Astrocyte (in vitro differentiated cells and primary cell): ENCODE data around the gene PRR9. TPM values are rescaled to one million over a fixed set of nuclear protein-coding genes. Genes with fewer than 3 reads are reported as not detected.

Experiments
- DNase-seq: peaks from one replicate; pipeline ENCODE4 v3.0.0-alpha.2; 2010; ENCODE audit warnings: low read depth
- FAIRE-seq: peaks from 2 replicates; lab custom pipeline; 2011; peaks lifted over from hg19 to GRCh38; lab: Jason Lieb, UNC
- H2AFZ ChIP-seq: 2 replicates; pipeline ENCODE4 v1.6.0; 2012; ENCODE audit warnings: low read depth, low read length, inconsistent platforms
- H3K27ac ChIP-seq: 2 replicates; pipeline ENCODE4 v1.5.1; 2011; ENCODE audit warnings: low read depth, low read length, inconsistent platforms
- H3K27me3 ChIP-seq: 2 replicates; pipeline ENCODE4 v1.6.0; 2011; ENCODE audit warnings: low read length, inconsistent platforms; ENCODE audit not compliant: insufficient read depth
- H3K36me3 ChIP-seq: 2 replicates; pipeline ENCODE4 v1.5.1; 2011; ENCODE audit warnings: low read length, inconsistent platforms; ENCODE audit not compliant: insufficient read depth
- H3K4me1 ChIP-seq: 2 replicates; pipeline ENCODE4 v1.5.1; 2011; ENCODE audit warnings: low read length, inconsistent platforms; ENCODE audit not compliant: insufficient read depth
- H3K4me2 ChIP-seq: 2 replicates; pipeline ENCODE4 v1.6.0; 2012; ENCODE audit warnings: low read length, inconsistent platforms
- H3K4me3 ChIP-seq: 2 replicates; pipeline ENCODE4 v1.5.1; 2011; ENCODE audit warnings: low read depth, mild to moderate bottlenecking, low read length, inconsistent platforms; ENCODE audit not compliant: insufficient read depth
- H3K79me2 ChIP-seq: 2 replicates; pipeline ENCODE4 v1.6.0; 2012; ENCODE audit warnings: mild to moderate bottlenecking, low read length, inconsistent platforms; ENCODE audit not compliant: insufficient read depth
- H3K9ac ChIP-seq: 2 replicates; pipeline ENCODE4 v1.6.0; 2012; ENCODE audit warnings: mild to moderate bottlenecking, low read length, inconsistent platforms
- H3K9me3 ChIP-seq: 2 replicates; pipeline ENCODE4 v1.5.1; 2012; ENCODE audit warnings: low read depth, mild to moderate bottlenecking, low read length, inconsistent platforms; ENCODE audit not compliant: insufficient read depth
- H4K20me1 ChIP-seq: 2 replicates; pipeline ENCODE4 v1.6.0; 2012; ENCODE audit warnings: low read length, inconsistent platforms; ENCODE audit not compliant: insufficient read depth
- H3K27ac Mint-ChIP-seq: one replicate; pipeline ENCODE4 v1.8.0; 2021; ENCODE audit warnings: mild to moderate bottlenecking, mixed read lengths; ENCODE audit not compliant: unreplicated experiment
- H3K27me3 Mint-ChIP-seq: one replicate; pipeline ENCODE4 v1.8.0; 2021; ENCODE audit warnings: low read depth, mixed read lengths; ENCODE audit not compliant: unreplicated experiment
- H3K36me3 Mint-ChIP-seq: one replicate; pipeline ENCODE4 v1.8.0; 2021; ENCODE audit warnings: low read depth, mixed read lengths; ENCODE audit not compliant: unreplicated experiment
- H3K4me1 Mint-ChIP-seq: one replicate; pipeline ENCODE4 v1.8.0; 2021; ENCODE audit warnings: low read depth, mixed read lengths; ENCODE audit not compliant: unreplicated experiment
- H3K4me3 Mint-ChIP-seq: one replicate; pipeline ENCODE4 v1.8.0; 2021; ENCODE audit warnings: mild to moderate bottlenecking, moderate library complexity, mixed read lengths; ENCODE audit not compliant: unreplicated experiment
- H3K9me3 Mint-ChIP-seq: one replicate; pipeline ENCODE4 v1.8.0; 2021; ENCODE audit warnings: mild to moderate bottlenecking, mixed read lengths; ENCODE audit not compliant: unreplicated experiment
- CTCF ChIP-seq: IDR thresholded peaks from 2 replicates; pipeline ENCODE4 v1.5.1; 2011; ENCODE audit warnings: low read depth, mild to moderate bottlenecking, inconsistent platforms, low read length, moderate library complexity; ENCODE audit not compliant: insufficient read depth
- EZH2 ChIP-seq: IDR thresholded peaks from 2 replicates; pipeline ENCODE4 v1.6.1; 2012; ENCODE audit warnings: mild to moderate bottlenecking, low read length, inconsistent platforms; ENCODE audit not compliant: insufficient read depth
- total RNA-seq: library from RNA; stranded (reverse); gene quantifications from 2 replicates; pipeline ENCODE4 v1.2.1, GENCODE V29; 2021

The PRR9 gene
- total RNA-seq, 1 donor from 2014 or later = 0.52 TPM

- no peak overlapping the region for H3K4me3 Mint-ChIP-seq
- Histone ChIP-seq H3K9me3 (no peaks in the 10 kb centered on the region), H3K4me2 (no peak overlapping the region), H4K20me1 (no peaks in the 10 kb centered on the region), H3K9ac (no peak overlapping the region), H3K27me3 (no peaks in the 10 kb centered on the region), H3K4me1 (no peaks in the 10 kb centered on the region), H3K4me3 (no peak overlapping the region), H3K79me2 (no peaks in the 10 kb centered on the region), H3K27ac (no peak overlapping the region), H3K36me3 (no peaks in the 10 kb centered on the region), H2AFZ (no peak overlapping the region)
- no peak overlapping the region for H3K27ac Mint-ChIP-seq
- no peak for FAIRE-seq
- peaks cover 2% of the 10 kb centered on the region for H3K9me3 Mint-ChIP-seq
- H3K27me3 Mint-ChIP-seq = peaks cover 20% of the 10 kb centered on the region
- no peak for DNase-seq
- no peaks in the 10 kb centered on the region for H3K36me3 Mint-ChIP-seq
- H3K4me1 Mint-ChIP-seq = no peaks in the 10 kb centered on the region
- no peak for TF ChIP-seq EZH2
- no peak for TF ChIP-seq CTCF
These were observed 15.4 kb upstream of the PRR9 start for GRCh38 chr1:153202006-153202405.

GRCh38 chr1:153203130-153203529 lies 14.3 kb upstream of the PRR9 start, which contains the start of gene LELP1:
TSS of gene LELP1 (plus strand) at chr1:153203430. CDS start at chr1:153204708, 1,278 bp downstream.
- Histone ChIP-seq H3K4me2 (no peak within 1 kb of the TSS), H4K20me1 (no peaks in the 10 kb centered on the region), H3K9ac (no peak within 1 kb of the TSS), H2AFZ (no peak within 1 kb of the TSS), H3K9me3 (no peaks in the 10 kb centered on the region), H3K27me3 (no peaks in the 10 kb centered on the region), H3K27ac (no peak within 1 kb of the TSS), H3K4me3 (no peak within 1 kb of the TSS), H3K4me1 (no peaks in the 10 kb centered on the region), H3K79me2 (no peaks in the 10 kb centered on the region), H3K36me3 (no peaks in the 10 kb centered on the region)
- H3K9me3 Mint-ChIP-seq = peaks cover 2% of the 10 kb centered on the region
- H3K27me3 Mint-ChIP-seq = peaks cover 19% of the 10 kb centered on the region
- DNase-seq (no peak), FAIRE-seq (no peak)
- no peak within 1 kb of the TSS for H3K27ac Mint-ChIP-seq
- no peak within 1 kb of the TSS for H3K4me3 Mint-ChIP-seq
- H3K36me3 Mint-ChIP-seq = no peaks in the 10 kb centered on the region
- H3K4me1 Mint-ChIP-seq = no peaks in the 10 kb centered on the region
- TF ChIP-seq CTCF (no peak), EZH2 (no peak)

- H3K27ac ChIP-seq = no peak overlapping the region
- TF ChIP-seq CTCF (no peak), EZH2 (no peak)
- H3K27me3 ChIP-seq = no peaks in the 10 kb centered on the region
- H3K36me3 Mint-ChIP-seq = no peaks in the 10 kb centered on the region
- no peaks in the 10 kb centered on the region for H3K9me3 ChIP-seq
- H2AFZ ChIP-seq = no peak overlapping the region
- H3K36me3 ChIP-seq = no peaks in the 10 kb centered on the region
- H3K27ac Mint-ChIP-seq = no peak overlapping the region
- H3K9me3 Mint-ChIP-seq = no peaks in the 10 kb centered on the region
- no peak overlapping the region for H3K4me3 ChIP-seq
- no peaks in the 10 kb centered on the region for H3K4me1 Mint-ChIP-seq
- no peaks in the 10 kb centered on the region for H3K79me2 ChIP-seq
- H3K27me3 Mint-ChIP-seq = peaks cover 23% of the 10 kb centered on the region
- FAIRE-seq = no peak
- H3K4me2 ChIP-seq = no peak overlapping the region
- no peak overlapping the region for H3K9ac ChIP-seq
- H3K4me1 ChIP-seq = no peaks in the 10 kb centered on the region
- H4K20me1 ChIP-seq = no peaks in the 10 kb centered on the region
- no peak overlapping the region for H3K4me3 Mint-ChIP-seq
- no peak for DNase-seq
These were observed 10.8 kb upstream of the PRR9 start for GRCh38 chr1:153206631-153207030.
